HepG2 (cell line): ENCODE measurements around the gene KCNQ1OT1. TPM values are rescaled to one million over a fixed set of nuclear protein-coding genes. Genes with fewer than 3 reads are reported as not detected.

Experiments used
- AGO1 ChIP-seq: fragments of 200-400 bp; formaldehyde crosslinking; IDR thresholded peaks from 2 replicates; pipeline ENCODE4 v1.6.1; 2017; ENCODE audit warnings: mild to moderate bottlenecking, low read depth, low read length, moderate library complexity; ENCODE audit not compliant: poor library complexity, severe bottlenecking
- E2F1 ChIP-seq: sonication (generic); formaldehyde crosslinking; IDR thresholded peaks from 2 replicates; pipeline ENCODE4 v1.5.0; 2020; ENCODE audit warnings: missing genetic modification reagents
- JUNB ChIP-seq: sonication (generic); formaldehyde crosslinking; IDR thresholded peaks from 2 replicates; pipeline ENCODE4 v1.8.0; 2022; ENCODE audit warnings: missing genetic modification reagents, mild to moderate bottlenecking, borderline replicate concordance
- KDM4B ChIP-seq: sonication (generic); formaldehyde crosslinking; IDR thresholded peaks from 2 replicates; pipeline ENCODE4 v1.4.0; 2020; ENCODE audit warnings: missing genetic modification reagents
- MNT ChIP-seq: fragments of 450-650 bp; IDR thresholded peaks from 2 replicates; pipeline ENCODE4 v1.6.1; 2016
- POGK ChIP-seq: sonication (generic); formaldehyde crosslinking; conservative IDR thresholded peaks from 2 replicates; pipeline ENCODE4 v1.8.0; 2022; ENCODE audit warnings: mild to moderate bottlenecking, moderate library complexity, missing genetic modification reagents
- PRDM10 ChIP-seq: sonication (generic); formaldehyde crosslinking; IDR thresholded peaks from 2 replicates; pipeline ENCODE4 v1.4.0; 2020; ENCODE audit warnings: low read depth, missing genetic modification reagents
- PRDM4 ChIP-seq: sonication (generic); formaldehyde crosslinking; IDR thresholded peaks from 2 replicates; pipeline ENCODE4 v1.9.0; 2021; ENCODE audit warnings: missing genetic modification reagents, borderline replicate concordance
- RFX1 ChIP-seq: fragments of 450-650 bp; IDR thresholded peaks from 2 replicates; pipeline ENCODE4 v1.6.1; 2017
- SALL2 ChIP-seq: sonication (generic); formaldehyde crosslinking; IDR thresholded peaks from 2 replicates; pipeline ENCODE4 v1.8.1; 2023; ENCODE audit warnings: mild to moderate bottlenecking, missing genetic modification reagents, inconsistent platforms
- TEF ChIP-seq: sonication (generic); formaldehyde crosslinking; IDR thresholded peaks from 2 replicates; pipeline ENCODE4 v1.5.0; 2020; ENCODE audit warnings: missing genetic modification reagents
- ZC3H13 ChIP-seq: sonication (generic); formaldehyde crosslinking; IDR thresholded peaks from 2 replicates; pipeline ENCODE4 v1.8.1; 2023; ENCODE audit warnings: mild to moderate bottlenecking, missing genetic modification reagents, moderate library complexity
- ZNF224 ChIP-seq: sonication (generic); formaldehyde crosslinking; IDR thresholded peaks from 2 replicates; pipeline ENCODE4 v1.5.0; 2020; ENCODE audit warnings: mild to moderate bottlenecking, missing genetic modification reagents
- ZNF235 ChIP-seq: sonication (generic); formaldehyde crosslinking; IDR thresholded peaks from 2 replicates; pipeline ENCODE4 v1.8.1; 2023; ENCODE audit warnings: mild to moderate bottlenecking, missing genetic modification reagents, borderline replicate concordance
- ZNF317 ChIP-seq: sonication (generic); formaldehyde crosslinking; IDR thresholded peaks from 2 replicates; pipeline ENCODE4 v1.5.0; 2020; ENCODE audit warnings: mild to moderate bottlenecking, missing genetic modification reagents
- ZNF720 ChIP-seq: sonication (generic); formaldehyde crosslinking; IDR thresholded peaks from 2 replicates; pipeline ENCODE4 v1.4.0; 2020; ENCODE audit warnings: missing genetic modification reagents
- ZSCAN21 ChIP-seq: sonication (generic); formaldehyde crosslinking; IDR thresholded peaks from 2 replicates; pipeline ENCODE4 v1.8.0; 2022; ENCODE audit warnings: mild to moderate bottlenecking, missing genetic modification reagents, moderate library complexity, borderline replicate concordance
- polyA plus RNA-seq, 8 experiments: library from polyadenylated mRNA; depleted of rRNA in 3 of 8; stranded (reverse) in 7 of 8; unstranded in 1 of 8; fragments of >200 nt; fragmentation: Illumina TruSeq in 4 of 8; extraction: Trizol in 4 of 8; gene quantifications; 2 replicates each; pipeline versions ENCODE4 v1.2.1 to v1.2.3, GENCODE V29; 2011 to 2016; ENCODE audit warnings: low read depth in 4 of 8, missing spikeins in 1 of 8, mixed read lengths in 1 of 8; ENCODE audit not compliant: insufficient read depth in 1 of 8
- total RNA-seq, 5 experiments: library from RNA; depleted of rRNA; stranded (reverse); fragments of >200 nt; fragmentation: Illumina TruSeq; extraction: Trizol; gene quantifications; 2 replicates each; pipeline ENCODE4 v1.2.3, GENCODE V29; 2016; ENCODE audit warnings: low read depth in 1 of 5

Gene KCNQ1OT1
- total and polyA plus RNA-seq, 2 of the 13 experiments (the other 11 are each of a cell fraction or from before 2014, with no cell fraction given) = 1.3 to 18.9 TPM

- TF ChIP-seq ZNF235 (CRISPR knock-in tag) (no peak), ZNF317 (CRISPR knock-in tag) (no peak), ZSCAN21 (CRISPR knock-in tag) (no peak), TEF (CRISPR knock-in tag) (no peak), SALL2 (CRISPR knock-in tag) (0 out of 2 replicates have a peak, but pooled peaks have one; percentile 40), PRDM10 (CRISPR knock-in tag) (no peak), AGO1 (no peak), POGK (CRISPR knock-in tag) (no peak), ZNF720 (CRISPR knock-in tag) (no peak), JUNB (CRISPR knock-in tag) (no peak), KDM4B (no peak), RFX1 (no peak), MNT (no peak), ZNF224 (CRISPR knock-in tag) (0 out of 2 replicates have a peak, but pooled peaks have one; percentile 38), PRDM4 (no peak), E2F1 (CRISPR knock-in tag) (no peak), ZC3H13 (CRISPR knock-in tag) (no peak)
Measured at GRCh38 chr11:2690596-2691354, 9.0 kb downstream of the KCNQ1OT1 start (continued).
